Measurements from ENCODE around the gene POLE.

DNA sequence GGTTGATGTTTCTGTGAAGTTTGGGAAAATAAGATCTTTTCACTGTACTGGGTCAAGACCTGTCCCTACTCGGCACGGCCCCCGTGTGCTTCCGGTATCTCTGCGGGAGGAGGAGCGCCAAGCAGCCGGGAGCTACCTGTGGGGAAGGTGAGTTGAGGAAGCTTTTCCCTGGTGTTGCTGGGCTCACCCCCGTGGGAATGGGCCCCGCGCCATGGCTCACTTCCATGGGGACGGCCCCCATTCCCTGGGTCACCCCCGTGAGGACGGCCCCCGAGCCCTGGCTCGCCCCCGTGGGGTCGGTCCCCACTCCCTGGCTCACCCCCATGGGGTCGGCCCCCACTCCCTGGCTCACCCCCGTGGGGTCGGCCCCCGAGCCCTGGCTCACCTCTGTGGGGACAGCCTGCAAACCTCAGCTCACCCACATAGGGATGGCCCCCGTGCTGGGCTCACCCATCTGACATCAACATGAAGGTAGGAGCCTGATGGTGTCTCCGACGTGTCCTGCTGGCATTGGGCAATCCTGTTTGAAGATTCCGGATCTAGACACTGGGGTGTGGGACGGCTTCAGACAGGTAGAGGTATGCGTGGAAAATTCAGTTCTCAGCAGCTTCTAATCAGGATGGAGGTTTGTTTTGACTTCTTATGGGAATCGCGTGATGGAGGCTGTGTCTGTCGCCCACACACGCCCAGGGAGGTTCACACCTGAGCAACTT, 85.8 kb downstream of the POLE start:
- TF ChIP-seq ZNF317 (CRISPR knock-in tag; IDR thresholded peaks at IDR 0.05; ENCODE audit: borderline replicate concordance, low read depth) (no peak), CBFB (CRISPR knock-in tag; IDR thresholded peaks at IDR 0.05; ENCODE audit: low read depth) (no peak), SMAD3 (CRISPR knock-in tag; IDR thresholded peaks at IDR 0.05; ENCODE audit: borderline replicate concordance) (no peak)

Data from WTC11 (cell line).